GM23338 (cell line): ENCODE results near the gene RAC3. TPM values are rescaled to one million over a fixed set of nuclear protein-coding genes. Genes with fewer than 3 reads are reported as not detected.

ENCODE experiments used
- ATAC-seq: fragments of 200-7000 bp; cut with Tn5 transposase; 3 replicates; pipeline ENCODE4 v1.9.1; 2020
- DNase-seq: peaks from one replicate; pipeline ENCODE4 v3.0.0-alpha.2; 2015; ENCODE audit warnings: low spot score
- H2AFZ ChIP-seq: fragments of 200-600 bp; sonication (generic); 2 replicates; pipeline ENCODE4 v1.8.0; 2016; ENCODE audit warnings: antibody characterized with exemption, mild to moderate bottlenecking, moderate library complexity
- H3F3A ChIP-seq: fragments of 200-600 bp; sonication (generic); replicated peaks from 2 replicates; pipeline ENCODE4 v1.8.0; 2017; ENCODE audit warnings: antibody characterized with exemption, mixed run types, low read depth
- H3K27ac ChIP-seq: fragments of 200-600 bp; sonication (generic); 2 replicates; pipeline ENCODE4 v1.6.1; 2016; ENCODE audit warnings: low read depth
- H3K27me3 ChIP-seq: fragments of 200-600 bp; sonication (generic); 2 replicates; pipeline ENCODE4 v1.8.0; 2016; ENCODE audit warnings: mild to moderate bottlenecking, mixed run types, moderate library complexity; ENCODE audit not compliant: insufficient read depth
- H3K36me3 ChIP-seq: fragments of 200-600 bp; sonication (generic); 2 replicates; pipeline ENCODE4 v1.8.0; 2016; ENCODE audit warnings: mild to moderate bottlenecking; ENCODE audit not compliant: insufficient read depth
- H3K4me1 ChIP-seq: fragments of 200-600 bp; sonication (generic); 2 replicates; pipeline ENCODE4 v1.8.0; 2016; ENCODE audit warnings: mild to moderate bottlenecking, moderate library complexity; ENCODE audit not compliant: insufficient read depth
- H3K4me2 ChIP-seq: fragments of 200-600 bp; sonication (generic); 2 replicates; pipeline ENCODE4 v1.7.1; 2017; ENCODE audit warnings: mixed run types
- H3K4me3 ChIP-seq: fragments of 200-600 bp; sonication (generic); 2 replicates; pipeline ENCODE4 v1.6.1; 2016; ENCODE audit warnings: mixed run types
- H3K79me2 ChIP-seq: fragments of 200-600 bp; sonication (generic); replicated peaks from 2 replicates; pipeline ENCODE4 v1.8.0; 2017; ENCODE audit warnings: mild to moderate bottlenecking; ENCODE audit not compliant: insufficient read depth
- H3K9me2 ChIP-seq: fragments of 200-600 bp; sonication (generic); 2 replicates; pipeline ENCODE4 v1.8.0; 2017; ENCODE audit not compliant: insufficient read depth
- H4K20me1 ChIP-seq: fragments of 200-600 bp; sonication (generic); replicated peaks from 2 replicates; pipeline ENCODE4 v1.8.0; 2017; ENCODE audit warnings: mild to moderate bottlenecking; ENCODE audit not compliant: insufficient read depth
- H3K27ac Mint-ChIP-seq: 2 replicates; pipeline ENCODE4 v1.8.0; 2020; ENCODE audit warnings: inconsistent platforms, mild to moderate bottlenecking, moderate library complexity, mixed read lengths
- H3K27me3 Mint-ChIP-seq: 3 replicates; pipeline ENCODE4 v1.8.0; 2022; ENCODE audit warnings: low read depth, mild to moderate bottlenecking, moderate library complexity, mixed read lengths, inconsistent platforms; ENCODE audit not compliant: insufficient read depth, poor library complexity
- H3K36me3 Mint-ChIP-seq: 3 replicates; pipeline ENCODE4 v1.8.0; 2021; ENCODE audit warnings: low read depth, mild to moderate bottlenecking, inconsistent platforms, moderate library complexity, mixed read lengths
- H3K4me1 Mint-ChIP-seq: 3 replicates; pipeline ENCODE4 v1.8.0; 2020; ENCODE audit warnings: mild to moderate bottlenecking, inconsistent platforms, mixed read lengths
- H3K4me3 Mint-ChIP-seq: 3 replicates; pipeline ENCODE4 v1.8.0; 2021; ENCODE audit warnings: moderate library complexity, mild to moderate bottlenecking, inconsistent platforms, mixed read lengths
- H3K9me3 Mint-ChIP-seq: 3 replicates; pipeline ENCODE4 v1.8.0; 2020; ENCODE audit warnings: moderate library complexity, mild to moderate bottlenecking, inconsistent platforms, mixed read lengths
- CREB1 ChIP-seq: fragments of 250-450 bp; sonication (Bioruptor Pico); IDR thresholded peaks from 2 replicates; pipeline ENCODE4 v1.5.0; 2020; ENCODE audit warnings: low read depth, mild to moderate bottlenecking, moderate library complexity
- ETS1 ChIP-seq: IDR thresholded peaks from 2 replicates; pipeline ENCODE4 v1.6.1; 2016; ENCODE audit warnings: antibody characterized with exemption
- EZH2 ChIP-seq: fragments of 200-600 bp; sonication (generic); IDR thresholded peaks from one replicate; pipeline ENCODE4 v1.8.0; 2017; ENCODE audit warnings: antibody characterized with exemption, mild to moderate bottlenecking, low read depth; ENCODE audit not compliant: unreplicated experiment
- EZH2phosphoT487 ChIP-seq: fragments of 200-600 bp; sonication (generic); IDR thresholded peaks from one replicate; pipeline ENCODE4 v1.8.1; 2018; ENCODE audit warnings: antibody characterized with exemption; ENCODE audit not compliant: unreplicated experiment
- JUNB ChIP-seq: IDR thresholded peaks from one replicate; pipeline ENCODE4 v1.6.1; 2016; ENCODE audit warnings: antibody characterized with exemption; ENCODE audit not compliant: unreplicated experiment
- REST ChIP-seq: IDR thresholded peaks from one replicate; pipeline ENCODE4 v1.6.1; 2018; ENCODE audit warnings: antibody characterized with exemption; ENCODE audit not compliant: unreplicated experiment
- STAT1 ChIP-seq: IDR thresholded peaks from one replicate; pipeline ENCODE4 v1.6.1; 2016; ENCODE audit warnings: antibody characterized with exemption; ENCODE audit not compliant: unreplicated experiment
- ZNF114 ChIP-seq: fragments of 250-450 bp; sonication (Bioruptor Pico); IDR thresholded peaks from 2 replicates; pipeline ENCODE4 v1.5.0; 2020; ENCODE audit warnings: mild to moderate bottlenecking, moderate library complexity
- polyA plus RNA-seq: library from polyadenylated mRNA; unstranded; fragments of >200 nt; fragmentation: Nextera tagmentation; extraction: Ambion mirVana; gene quantifications from 2 replicates; pipeline ENCODE4 v1.2.1, GENCODE V29; 2016
- total RNA-seq: library from RNA; depleted of rRNA; stranded (reverse); fragments of >200 nt; shearing (Covaris generic); gene quantifications from 2 replicates; pipeline ENCODE4 v1.2.3, GENCODE V29; 2014
- TF ChIP-seq, protein P1 (sequence below): fragments of 250-450 bp; sonication (Bioruptor Pico); IDR thresholded peaks from 2 replicates; pipeline ENCODE4 v1.5.0; 2020; ENCODE audit warnings: mild to moderate bottlenecking, moderate library complexity
- TF ChIP-seq, protein P2 (sequence below), 2 experiments: fragments of 200-600 bp in 1 of 2; sonication (generic) in 1 of 2; conservative IDR thresholded peaks; 2 replicates each; pipeline versions ENCODE4 v1.5.1 to v1.6.1; 2016 to 2017; ENCODE audit warnings: antibody characterized with exemption in 2 of 2, low read depth in 2 of 2, mild to moderate bottlenecking in 2 of 2, moderate library complexity in 1 of 2

The RAC3 gene
- total and polyA plus RNA-seq, 2 experiments from 2014 or later = 31.5 to 293 TPM

GRCh38 chr17:82056729-82057621 lies 25.5 kb downstream of the RAC3 start:
- TF ChIP-seq EZH2phosphoT487 (no peak), JUNB (no peak), REST (no peak), STAT1 (no peak), CREB1 (CRISPR knock-in tag) (no peak), ZNF114 (no peak), EZH2 (no peak), ETS1 (no peak)
- TF ChIP-seq, protein P1, sequence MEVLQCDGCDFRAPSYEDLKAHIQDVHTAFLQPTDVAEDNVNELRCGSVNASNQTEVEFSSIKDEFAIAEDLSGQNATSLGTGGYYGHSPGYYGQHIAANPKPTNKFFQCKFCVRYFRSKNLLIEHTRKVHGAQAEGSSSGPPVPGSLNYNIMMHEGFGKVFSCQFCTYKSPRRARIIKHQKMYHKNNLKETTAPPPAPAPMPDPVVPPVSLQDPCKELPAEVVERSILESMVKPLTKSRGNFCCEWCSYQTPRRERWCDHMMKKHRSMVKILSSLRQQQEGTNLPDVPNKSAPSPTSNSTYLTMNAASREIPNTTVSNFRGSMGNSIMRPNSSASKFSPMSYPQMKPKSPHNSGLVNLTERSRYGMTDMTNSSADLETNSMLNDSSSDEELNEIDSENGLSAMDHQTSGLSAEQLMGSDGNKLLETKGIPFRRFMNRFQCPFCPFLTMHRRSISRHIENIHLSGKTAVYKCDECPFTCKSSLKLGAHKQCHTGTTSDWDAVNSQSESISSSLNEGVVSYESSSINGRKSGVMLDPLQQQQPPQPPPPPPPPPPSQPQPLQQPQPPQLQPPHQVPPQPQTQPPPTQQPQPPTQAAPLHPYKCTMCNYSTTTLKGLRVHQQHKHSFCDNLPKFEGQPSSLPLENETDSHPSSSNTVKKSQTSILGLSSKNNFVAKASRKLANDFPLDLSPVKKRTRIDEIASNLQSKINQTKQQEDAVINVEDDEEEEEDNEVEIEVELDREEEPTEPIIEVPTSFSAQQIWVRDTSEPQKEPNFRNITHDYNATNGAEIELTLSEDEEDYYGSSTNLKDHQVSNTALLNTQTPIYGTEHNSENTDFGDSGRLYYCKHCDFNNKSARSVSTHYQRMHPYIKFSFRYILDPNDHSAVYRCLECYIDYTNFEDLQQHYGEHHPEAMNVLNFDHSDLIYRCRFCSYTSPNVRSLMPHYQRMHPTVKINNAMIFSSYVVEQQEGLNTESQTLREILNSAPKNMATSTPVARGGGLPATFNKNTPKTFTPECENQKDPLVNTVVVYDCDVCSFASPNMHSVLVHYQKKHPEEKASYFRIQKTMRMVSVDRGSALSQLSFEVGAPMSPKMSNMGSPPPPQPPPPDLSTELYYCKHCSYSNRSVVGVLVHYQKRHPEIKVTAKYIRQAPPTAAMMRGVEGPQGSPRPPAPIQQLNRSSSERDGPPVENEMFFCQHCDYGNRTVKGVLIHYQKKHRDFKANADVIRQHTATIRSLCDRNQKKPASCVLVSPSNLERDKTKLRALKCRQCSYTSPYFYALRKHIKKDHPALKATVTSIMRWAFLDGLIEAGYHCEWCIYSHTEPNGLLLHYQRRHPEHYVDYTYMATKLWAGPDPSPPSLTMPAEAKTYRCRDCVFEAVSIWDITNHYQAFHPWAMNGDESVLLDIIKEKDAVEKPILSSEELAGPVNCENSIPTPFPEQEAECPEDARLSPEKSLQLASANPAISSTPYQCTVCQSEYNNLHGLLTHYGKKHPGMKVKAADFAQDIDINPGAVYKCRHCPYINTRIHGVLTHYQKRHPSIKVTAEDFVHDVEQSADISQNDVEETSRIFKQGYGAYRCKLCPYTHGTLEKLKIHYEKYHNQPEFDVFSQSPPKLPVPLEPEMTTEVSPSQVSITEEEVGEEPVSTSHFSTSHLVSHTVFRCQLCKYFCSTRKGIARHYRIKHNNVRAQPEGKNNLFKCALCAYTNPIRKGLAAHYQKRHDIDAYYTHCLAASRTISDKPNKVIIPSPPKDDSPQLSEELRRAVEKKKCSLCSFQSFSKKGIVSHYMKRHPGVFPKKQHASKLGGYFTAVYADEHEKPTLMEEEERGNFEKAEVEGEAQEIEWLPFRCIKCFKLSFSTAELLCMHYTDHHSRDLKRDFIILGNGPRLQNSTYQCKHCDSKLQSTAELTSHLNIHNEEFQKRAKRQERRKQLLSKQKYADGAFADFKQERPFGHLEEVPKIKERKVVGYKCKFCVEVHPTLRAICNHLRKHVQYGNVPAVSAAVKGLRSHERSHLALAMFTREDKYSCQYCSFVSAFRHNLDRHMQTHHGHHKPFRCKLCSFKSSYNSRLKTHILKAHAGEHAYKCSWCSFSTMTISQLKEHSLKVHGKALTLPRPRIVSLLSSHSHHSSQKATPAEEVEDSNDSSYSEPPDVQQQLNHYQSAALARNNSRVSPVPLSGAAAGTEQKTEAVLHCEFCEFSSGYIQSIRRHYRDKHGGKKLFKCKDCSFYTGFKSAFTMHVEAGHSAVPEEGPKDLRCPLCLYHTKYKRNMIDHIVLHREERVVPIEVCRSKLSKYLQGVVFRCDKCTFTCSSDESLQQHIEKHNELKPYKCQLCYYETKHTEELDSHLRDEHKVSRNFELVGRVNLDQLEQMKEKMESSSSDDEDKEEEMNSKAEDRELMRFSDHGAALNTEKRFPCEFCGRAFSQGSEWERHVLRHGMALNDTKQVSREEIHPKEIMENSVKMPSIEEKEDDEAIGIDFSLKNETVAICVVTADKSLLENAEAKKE = no peak
- TF ChIP-seq, protein P2, sequence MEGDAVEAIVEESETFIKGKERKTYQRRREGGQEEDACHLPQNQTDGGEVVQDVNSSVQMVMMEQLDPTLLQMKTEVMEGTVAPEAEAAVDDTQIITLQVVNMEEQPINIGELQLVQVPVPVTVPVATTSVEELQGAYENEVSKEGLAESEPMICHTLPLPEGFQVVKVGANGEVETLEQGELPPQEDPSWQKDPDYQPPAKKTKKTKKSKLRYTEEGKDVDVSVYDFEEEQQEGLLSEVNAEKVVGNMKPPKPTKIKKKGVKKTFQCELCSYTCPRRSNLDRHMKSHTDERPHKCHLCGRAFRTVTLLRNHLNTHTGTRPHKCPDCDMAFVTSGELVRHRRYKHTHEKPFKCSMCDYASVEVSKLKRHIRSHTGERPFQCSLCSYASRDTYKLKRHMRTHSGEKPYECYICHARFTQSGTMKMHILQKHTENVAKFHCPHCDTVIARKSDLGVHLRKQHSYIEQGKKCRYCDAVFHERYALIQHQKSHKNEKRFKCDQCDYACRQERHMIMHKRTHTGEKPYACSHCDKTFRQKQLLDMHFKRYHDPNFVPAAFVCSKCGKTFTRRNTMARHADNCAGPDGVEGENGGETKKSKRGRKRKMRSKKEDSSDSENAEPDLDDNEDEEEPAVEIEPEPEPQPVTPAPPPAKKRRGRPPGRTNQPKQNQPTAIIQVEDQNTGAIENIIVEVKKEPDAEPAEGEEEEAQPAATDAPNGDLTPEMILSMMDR (conservative IDR thresholded peaks at IDR 0.05; ENCODE audit: low read depth in 2 of 2) = no peak
- H3F3A ChIP-seq = peaks cover 9% of the 10 kb centered on the region; the same call in 1 of the 2 replicates
- no peaks in the 10 kb centered on the region; the same call in 2 of the 3 replicates for H3K4me1 Mint-ChIP-seq
- H3K4me3 ChIP-seq = no peak overlapping the region
- no peaks in the 10 kb centered on the region for H3K9me2 ChIP-seq
- H3K27ac ChIP-seq = no peak overlapping the region
- peaks cover 4% of the 10 kb centered on the region; the same call in 1 of the 2 replicates for H3K36me3 ChIP-seq
- no peak overlapping the region for H3K4me3 Mint-ChIP-seq
- no peaks in the 10 kb centered on the region for H3K9me3 Mint-ChIP-seq
- no peak overlapping the region for H3K4me2 ChIP-seq
- H3K27me3 Mint-ChIP-seq = peaks cover 18% of the 10 kb centered on the region
- peaks cover 9% of the 10 kb centered on the region; the same call in 1 of the 2 replicates for H3K79me2 ChIP-seq
- peaks cover 22% of the 10 kb centered on the region for H3K36me3 Mint-ChIP-seq
- no peak for DNase-seq
- H3K27ac Mint-ChIP-seq = no peak overlapping the region
- ATAC-seq = no peak
- H4K20me1 ChIP-seq = peaks cover 8% of the 10 kb centered on the region; the same call in 1 of the 2 replicates
- no peaks in the 10 kb centered on the region for H3K27me3 ChIP-seq
- no peaks in the 10 kb centered on the region for H3K4me1 ChIP-seq
- no peak overlapping the region for H2AFZ ChIP-seq
